H9 (cell line): ENCODE data around the gene VILL. TPM values are rescaled to one million over a fixed set of nuclear protein-coding genes. Genes with fewer than 3 reads are reported as not detected.

Experiments
- DNase-seq: peaks from one replicate; pipeline ENCODE4 v3.0.0-alpha.2; 2017
- H2AFZ ChIP-seq: one replicate; pipeline ENCODE4 v1.6.1; 2013; ENCODE audit warnings: mild to moderate bottlenecking, low read length, control low read depth, moderate library complexity
- H2AK5ac ChIP-seq: 2 replicates; pipeline ENCODE4 v1.6.1; 2013; ENCODE audit warnings: low read length, control low read depth, mixed read lengths; ENCODE audit not compliant: insufficient read length
- H2BK120ac ChIP-seq: one replicate; pipeline ENCODE4 v1.6.1; 2013; ENCODE audit warnings: low read depth, mild to moderate bottlenecking, low read length, control low read depth, inconsistent platforms; ENCODE audit not compliant: poor library complexity, severe bottlenecking
- H2BK12ac ChIP-seq: 2 replicates; pipeline ENCODE4 v1.6.1; 2013; ENCODE audit warnings: low read length, control low read depth, mixed read lengths, low read depth; ENCODE audit not compliant: insufficient read length
- H2BK15ac ChIP-seq: 2 replicates; pipeline ENCODE4 v1.6.1; 2013; ENCODE audit warnings: low read depth, low read length, control low read depth
- H2BK20ac ChIP-seq: one replicate; pipeline ENCODE4 v1.6.1; 2013; ENCODE audit warnings: low read depth, mild to moderate bottlenecking, low read length, control low read depth, inconsistent platforms; ENCODE audit not compliant: poor library complexity, severe bottlenecking
- H2BK5ac ChIP-seq: 2 replicates; pipeline ENCODE4 v1.6.1; 2013; ENCODE audit warnings: low read length, control low read depth, mixed read lengths; ENCODE audit not compliant: insufficient read length
- H3K14ac ChIP-seq: 2 replicates; pipeline ENCODE4 v1.6.1; 2013; ENCODE audit warnings: low read length, control low read depth; ENCODE audit not compliant: insufficient read depth
- H3K18ac ChIP-seq: 2 replicates; pipeline ENCODE4 v1.6.1; 2013; ENCODE audit warnings: low read depth, mild to moderate bottlenecking, mixed read lengths, low read length, control low read depth; ENCODE audit not compliant: insufficient read length
- H3K23ac ChIP-seq: 2 replicates; pipeline ENCODE4 v1.6.1; 2013; ENCODE audit warnings: low read length, control low read depth, mixed read lengths, low read depth; ENCODE audit not compliant: insufficient read length
- H3K23me2 ChIP-seq: 2 replicates; pipeline ENCODE4 v1.6.1; 2013; ENCODE audit warnings: low read depth, mild to moderate bottlenecking, mixed read lengths, low read length, control low read depth; ENCODE audit not compliant: insufficient read length, poor library complexity, severe bottlenecking
- H3K27ac ChIP-seq: 2 replicates; pipeline ENCODE4 v1.5.1; 2013; ENCODE audit warnings: low read length, control low read depth, mixed read lengths, low read depth; ENCODE audit not compliant: insufficient read length
- H3K27me3 ChIP-seq: 2 replicates; pipeline ENCODE4 v1.6.1; 2013; ENCODE audit warnings: low read length, control low read depth, inconsistent platforms; ENCODE audit not compliant: insufficient read depth
- H3K4ac ChIP-seq: 2 replicates; pipeline ENCODE4 v1.6.1; 2013; ENCODE audit warnings: low read depth, mild to moderate bottlenecking, control low read depth, inconsistent platforms, low read length, moderate library complexity
- H3K4me1 ChIP-seq: 2 replicates; pipeline ENCODE4 v1.6.1; 2013; ENCODE audit warnings: low read length, control low read depth, inconsistent platforms; ENCODE audit not compliant: insufficient read depth
- H3K4me2 ChIP-seq: 2 replicates; pipeline ENCODE4 v1.6.1; 2013; ENCODE audit warnings: low read length, control low read depth, mixed read lengths; ENCODE audit not compliant: insufficient read length, insufficient read depth
- H3K56ac ChIP-seq: 2 replicates; pipeline ENCODE4 v1.6.1; 2013; ENCODE audit warnings: low read depth, mild to moderate bottlenecking, mixed read lengths, low read length, control low read depth; ENCODE audit not compliant: insufficient read length
- H3K79me1 ChIP-seq: 2 replicates; pipeline ENCODE4 v1.6.1; 2013; ENCODE audit warnings: low read depth, mild to moderate bottlenecking, moderate library complexity, low read length, control low read depth, inconsistent platforms; ENCODE audit not compliant: insufficient read depth, poor library complexity, severe bottlenecking
- H3K79me2 ChIP-seq: 2 replicates; pipeline ENCODE4 v1.6.1; 2013; ENCODE audit warnings: low read length, control low read depth, inconsistent platforms; ENCODE audit not compliant: insufficient read depth
- H3K9ac ChIP-seq: 2 replicates; pipeline ENCODE4 v1.6.1; 2013; ENCODE audit warnings: low read length, control low read depth, mixed read lengths; ENCODE audit not compliant: insufficient read length; ENCODE audit errors: extremely low read depth
- H3K9me3 ChIP-seq: one replicate; pipeline ENCODE4 v1.6.1; 2013; ENCODE audit warnings: low read depth, low read length, inconsistent platforms; ENCODE audit not compliant: control insufficient read depth
- H3T11ph ChIP-seq: one replicate; pipeline ENCODE4 v1.6.1; 2013; ENCODE audit warnings: mild to moderate bottlenecking, low read length, control low read depth, inconsistent platforms
- H4K20me1 ChIP-seq: one replicate; pipeline ENCODE4 v1.6.1; 2013; ENCODE audit not compliant: control insufficient read depth, insufficient read length, insufficient read depth
- H4K5ac ChIP-seq: 2 replicates; pipeline ENCODE4 v1.6.1; 2013; ENCODE audit warnings: low read depth, mild to moderate bottlenecking, mixed read lengths, low read length, control low read depth; ENCODE audit not compliant: insufficient read length
- H4K8ac ChIP-seq: replicated peaks from 2 replicates; pipeline ENCODE4 v1.6.1; 2013; ENCODE audit warnings: low read length, control low read depth, mixed read lengths, low read depth; ENCODE audit not compliant: insufficient read length
- H4K91ac ChIP-seq: 2 replicates; pipeline ENCODE4 v1.6.1; 2013; ENCODE audit warnings: low read depth, mild to moderate bottlenecking, moderate library complexity, mixed read lengths, low read length, control low read depth; ENCODE audit not compliant: insufficient read length
- H3K27ac Mint-ChIP-seq, 3 experiments: 2 replicates in 2 of 3; 3 replicates in 1 of 3; pipeline ENCODE4 v1.8.0; 2020 to 2021; ENCODE audit warnings: mixed read lengths in 3 of 3, mild to moderate bottlenecking in 1 of 3, moderate library complexity in 1 of 3
- H3K27me3 Mint-ChIP-seq: 2 replicates; pipeline ENCODE4 v1.8.0; 2021; ENCODE audit warnings: low read depth, mild to moderate bottlenecking, moderate library complexity, mixed read lengths
- H3K36me3 Mint-ChIP-seq, 3 experiments: 2 replicates in 2 of 3; 3 replicates in 1 of 3; pipeline ENCODE4 v1.8.0; 2020 to 2021; ENCODE audit warnings: low read depth in 3 of 3, mixed read lengths in 3 of 3; ENCODE audit not compliant: insufficient read depth in 1 of 3
- H3K4me1 Mint-ChIP-seq, 2 experiments: 2 replicates each; pipeline ENCODE4 v1.8.0; 2020; ENCODE audit warnings: mixed read lengths in 2 of 2
- H3K4me3 Mint-ChIP-seq, 2 experiments: 2 replicates in 1 of 2; 3 replicates in 1 of 2; pipeline ENCODE4 v1.8.0; 2020 to 2021; ENCODE audit warnings: mild to moderate bottlenecking in 2 of 2, mixed read lengths in 2 of 2, moderate library complexity in 1 of 2
- H3K9me3 Mint-ChIP-seq, 2 experiments: 2 replicates in 1 of 2; 3 replicates in 1 of 2; pipeline ENCODE4 v1.8.0; 2020; ENCODE audit warnings: mild to moderate bottlenecking in 2 of 2, mixed read lengths in 2 of 2, moderate library complexity in 1 of 2
- CTCF ChIP-seq: fragments of 200-600 bp; sonication (generic); conservative IDR thresholded peaks from 3 replicates; pipeline ENCODE4 v1.8.0; 2021; ENCODE audit warnings: antibody characterized with exemption, mild to moderate bottlenecking
- whole genome bisulfite sequencing: extraction: QIAGEN DNeasy Blood & Tissue Kit; methylation state at CpG from one replicate; pipeline ENCODE4 v1.1.7; 2013; ENCODE audit warnings: missing lambda C conversion rate, low lambda C conversion rate, mixed read lengths; ENCODE audit not compliant: insufficient read length; ENCODE audit errors: extremely low coverage; 5-methylcytosine and 5-hydroxymethylcytosine counted together
- total RNA-seq: library from RNA; stranded (reverse); gene quantifications from 2 replicates; pipeline ENCODE4 v1.2.1, GENCODE V29; 2021

VILL gene
- total RNA-seq, 1 experiment from 2014 or later: 3.2 TPM

GRCh38 chr3:37984596-37984995 is 6.0 kb upstream of the VILL start:
- H3K4me3 Mint-ChIP-seq: no peak overlapping the region
- Histone ChIP-seq H3K4me2 (no peak overlapping the region), H3K4ac (no peak overlapping the region), H2BK120ac (no peak overlapping the region), H3K79me2 (no peaks in the 10 kb centered on the region), H3K14ac (no peak overlapping the region), H4K20me1 (no peaks in the 10 kb centered on the region), H3K4me1 (no peaks in the 10 kb centered on the region), H2BK15ac (no peak overlapping the region), H2AK5ac (no peak overlapping the region), H3K9ac (no peak overlapping the region), H3K18ac (no peak overlapping the region), H2BK5ac (no peak overlapping the region), H3K9me3 (no peaks in the 10 kb centered on the region), H2AFZ (no peak overlapping the region), H3K79me1 (no peaks in the 10 kb centered on the region), H2BK20ac (no peak overlapping the region), H3T11ph (no peak overlapping the region), H3K27ac (no peak overlapping the region), H3K56ac (no peak overlapping the region), H2BK12ac (no peak overlapping the region), H3K27me3 (no peaks in the 10 kb centered on the region), H3K23ac (no peak overlapping the region), H4K8ac (no peak overlapping the region), H4K5ac (no peak overlapping the region), H3K23me2 (no peaks in the 10 kb centered on the region), H4K91ac (no peak overlapping the region)
- H3K36me3 Mint-ChIP-seq: peaks cover 0 to 7% (median 0%) of the 10 kb centered on the region in 3 experiments; a peak in 2 of 7 replicates
- H3K27me3 Mint-ChIP-seq: no peaks in the 10 kb centered on the region
- no peaks in the 10 kb centered on the region for H3K4me1 Mint-ChIP-seq
- DNase-seq: no peak
- WGBS: no CpG with 5 or more reads among the region's 7 CpGs
- no peaks in the 10 kb centered on the region for H3K9me3 Mint-ChIP-seq
- peak overlapping the region in 1 of 3 experiments; percentile 34; a peak in 1 of 7 replicates for H3K27ac Mint-ChIP-seq
- no peak for TF ChIP-seq CTCF
